Stimulated activated CD8-positive, alpha-beta memory T cell treated with anti-CD3 and anti-CD28 coated beads, Interleukin-15, amount 100 ng/mL, for 1 hour (primary cell): ENCODE results near the gene PDE4B.

Experiments
- DNase-seq: peaks from one replicate; pipeline ENCODE4 v3.0.0-alpha.2; 2020; ENCODE audit warnings: low read depth

PDE4B gene

GRCh38 chr1:66341446-66342089 is 548.9 kb downstream of the PDE4B start:
- DNase-seq, result no peak

GRCh38 chr1:66342707-66343106 is 550.0 kb downstream of the PDE4B start:
- no peak for DNase-seq

- DNase-seq, result no peak
Measured at GRCh38 chr1:66343569-66344325, 551.1 kb downstream of the PDE4B start.

- DNase-seq, result no peak
Measured at GRCh38 chr1:66346057-66346795, 553.5 kb downstream of the PDE4B start.

GRCh38 chr1:66346873-66347272 is 554.2 kb downstream of the PDE4B start:
- DNase-seq, result no peak

- DNase-seq, result no peak
Measured at GRCh38 chr1:66348776-66349175, 556.1 kb downstream of the PDE4B start.

GRCh38 chr1:66349242-66349641 is 556.5 kb downstream of the PDE4B start:
- DNase-seq, result no peak

- no peak for DNase-seq
Measured at GRCh38 chr1:66350001-66350547, 557.4 kb downstream of the PDE4B start.

GRCh38 chr1:66351478-66351877 is 558.8 kb downstream of the PDE4B start:
- no peak for DNase-seq

GRCh38 chr1:66351913-66352312 is 559.2 kb downstream of the PDE4B start:
- DNase-seq, result no peak

GRCh38 chr1:66352792-66353191 is 560.1 kb downstream of the PDE4B start:
- no peak for DNase-seq

GRCh38 chr1:66353257-66353656 is 560.6 kb downstream of the PDE4B start:
- no peak for DNase-seq

GRCh38 chr1:66354311-66355201 is 561.9 kb downstream of the PDE4B start:
- no peak for DNase-seq

GRCh38 chr1:66355756-66356155 is 563.1 kb downstream of the PDE4B start:
- DNase-seq, result no peak

- no peak for DNase-seq
Measured at GRCh38 chr1:66356605-66357004, 563.9 kb downstream of the PDE4B start.

GRCh38 chr1:66357021-66357420 is 564.3 kb downstream of the PDE4B start:
- no peak for DNase-seq

GRCh38 chr1:66357478-66358197 is 564.9 kb downstream of the PDE4B start:
- no peak for DNase-seq

- no peak for DNase-seq
Measured at GRCh38 chr1:66359269-66359668, 566.6 kb downstream of the PDE4B start.

- no peak for DNase-seq
Measured at GRCh38 chr1:66359815-66360214, 567.1 kb downstream of the PDE4B start.

GRCh38 chr1:66360285-66360724 is 567.6 kb downstream of the PDE4B start:
- DNase-seq, result no peak
